Right atrium auricular region (tissue), 2 donors: ENCODE measurements around the gene RHOA. TPM values are rescaled to one million over a fixed set of nuclear protein-coding genes. Genes with fewer than 3 reads are reported as not detected.
"Not testable (repeated sequence)": the region's sequence is repeated elsewhere in the genome, so short reads cannot be mapped to it uniquely, and the experiment has no call there.

Experiments used
- DNase-seq: peaks from one replicate; pipeline ENCODE4 v3.0.0-alpha.2; 2019; ENCODE audit warnings: low spot score
- H3K27ac ChIP-seq, 2 donors: fragments of 200-600 bp; sonication (generic); 1 replicate in 1 of 2; 2 replicates in 1 of 2; pipeline ENCODE4 v1.5.1; 2016 to 2019
- H3K27me3 ChIP-seq, 2 donors: fragments of 200-600 bp; sonication (generic); one replicate each; pipeline versions ENCODE4 v1.5.1 to v1.6.0; 2017 to 2019
- H3K36me3 ChIP-seq: fragments of 200-600 bp; sonication (generic); one replicate; pipeline ENCODE4 v1.5.1; 2016
- H3K4me1 ChIP-seq, 2 donors: fragments of 200-600 bp; sonication (generic); one replicate each; pipeline versions ENCODE4 v1.5.1 to v1.6.0; 2017 to 2019
- H3K4me3 ChIP-seq, 2 donors: fragments of 200-600 bp; sonication (generic); 1 replicate in 1 of 2; 2 replicates in 1 of 2; pipeline ENCODE4 v1.5.1; 2017 to 2019; ENCODE audit warnings: mild to moderate bottlenecking in 1 of 2, moderate library complexity in 1 of 2
- H3K9me3 ChIP-seq, 2 donors: fragments of 200-600 bp; sonication (generic); one replicate each; pipeline ENCODE4 v1.5.1; 2019
- CTCF ChIP-seq, 2 donors: fragments of 200-600 bp; sonication (generic); IDR thresholded peaks; one replicate each; pipeline ENCODE4 v1.5.1; 2019; ENCODE audit warnings: antibody characterized with exemption in 2 of 2
- total RNA-seq, 2 donors: library from RNA; depleted of rRNA; stranded (reverse); fragments of >200 nt; gene quantifications; one replicate each; pipeline ENCODE4 v1.1.0, GENCODE V29; 2016

RHOA gene
- total RNA-seq, 2 donors from 2014 or later, result 292 to 304 TPM

GRCh38 chr3:49339581-49339940 lies 72.2 kb downstream of the RHOA start:
- H3K36me3 ChIP-seq, result peaks cover 10% of the 10 kb centered on the region
- H3K27ac ChIP-seq, result peak overlapping the region; percentile 90 to 92
- no peaks in the 10 kb centered on the region for H3K9me3 ChIP-seq
- no peak for DNase-seq
- H3K4me1 ChIP-seq, result peaks cover 0 to 26% of the 10 kb centered on the region in 2 donors
- H3K4me3 ChIP-seq, result peak overlapping the region; percentile 59 to 80
- no peak for TF ChIP-seq CTCF (IDR thresholded peaks at IDR 0.05)
- H3K27me3 ChIP-seq, result no peaks in the 10 kb centered on the region

- peaks cover 52% of the 10 kb centered on the region for H3K36me3 ChIP-seq
- no peaks in the 10 kb centered on the region for H3K27me3 ChIP-seq
- peaks cover 0 to 10% of the 10 kb centered on the region in 2 donors for H3K4me1 ChIP-seq
- TF ChIP-seq CTCF (IDR thresholded peaks at IDR 0.05), result no peak
- H3K27ac ChIP-seq, result no peak overlapping the region
- DNase-seq, result no peak
- H3K4me3 ChIP-seq, result no peak overlapping the region
- H3K9me3 ChIP-seq, result no peaks in the 10 kb centered on the region
Measured at GRCh38 chr3:49333916-49334633, 77.7 kb downstream of the RHOA start.

- Histone ChIP-seq H3K9me3 (no peaks in the 10 kb centered on the region), H3K4me1 (peaks cover 0 to under 1% of the 10 kb centered on the region in 2 donors), H3K36me3 (peaks cover 56% of the 10 kb centered on the region), H3K27ac (no peak overlapping the region), H3K4me3 (no peak overlapping the region), H3K27me3 (no peaks in the 10 kb centered on the region)
- TF ChIP-seq CTCF (IDR thresholded peaks at IDR 0.05), result no peak
- DNase-seq, result no peak
Measured at GRCh38 chr3:49333091-49333490, 78.7 kb downstream of the RHOA start.

GRCh38 chr3:49329186-49329585 lies 82.6 kb downstream of the RHOA start:
- Histone ChIP-seq H3K36me3 (peaks cover 81% of the 10 kb centered on the region), H3K27ac (no peak overlapping the region), H3K27me3 (no peaks in the 10 kb centered on the region), H3K4me1 (no peaks in the 10 kb centered on the region), H3K9me3 (no peaks in the 10 kb centered on the region), H3K4me3 (no peak overlapping the region)
- no peak for TF ChIP-seq CTCF (IDR thresholded peaks at IDR 0.05)
- DNase-seq, result no peak

- not testable (repeated sequence) for H3K4me1 ChIP-seq, DNase-seq, H3K9me3 ChIP-seq, H3K27me3 ChIP-seq, H3K27ac ChIP-seq, H3K4me3 ChIP-seq
- H3K36me3 ChIP-seq, result peaks cover 83% of the 10 kb centered on the region
Measured at GRCh38 chr3:49328350-49328749, 83.4 kb downstream of the RHOA start.

GRCh38 chr3:49327485-49327884 lies 84.3 kb downstream of the RHOA start:
- H3K36me3 ChIP-seq, result peaks cover 83% of the 10 kb centered on the region
- DNase-seq, result no peak

More at GRCh38 chr3:49327485-49327884, 84.3 kb downstream of the RHOA start:
- no peaks in the 10 kb centered on the region for H3K27me3 ChIP-seq
- no peaks in the 10 kb centered on the region for H3K9me3 ChIP-seq
- TF ChIP-seq CTCF (IDR thresholded peaks at IDR 0.05), result peak in 1 of 2 donors; percentile 13
- H3K4me1 ChIP-seq, result no peaks in the 10 kb centered on the region
- no peak overlapping the region for H3K27ac ChIP-seq
- H3K4me3 ChIP-seq, result no peak overlapping the region
